DOHH2 (cell line): ENCODE data around the gene HPSE2.

ENCODE experiments used
- CTCF ChIP-seq: fragments of 200-600 bp; sonication (generic); IDR thresholded peaks from one replicate; pipeline ENCODE4 v1.5.1; 2014; ENCODE audit warnings: antibody characterized with exemption, mild to moderate bottlenecking, low read depth, low read length; ENCODE audit not compliant: poor library complexity, severe bottlenecking
- EZH2phosphoT487 ChIP-seq: fragments of 200-600 bp; sonication (generic); IDR thresholded peaks from 2 replicates; pipeline ENCODE4 v1.6.1; 2017; ENCODE audit warnings: borderline replicate concordance, mild to moderate bottlenecking, antibody characterized with exemption, low read length, moderate library complexity, mixed read lengths

DNA sequence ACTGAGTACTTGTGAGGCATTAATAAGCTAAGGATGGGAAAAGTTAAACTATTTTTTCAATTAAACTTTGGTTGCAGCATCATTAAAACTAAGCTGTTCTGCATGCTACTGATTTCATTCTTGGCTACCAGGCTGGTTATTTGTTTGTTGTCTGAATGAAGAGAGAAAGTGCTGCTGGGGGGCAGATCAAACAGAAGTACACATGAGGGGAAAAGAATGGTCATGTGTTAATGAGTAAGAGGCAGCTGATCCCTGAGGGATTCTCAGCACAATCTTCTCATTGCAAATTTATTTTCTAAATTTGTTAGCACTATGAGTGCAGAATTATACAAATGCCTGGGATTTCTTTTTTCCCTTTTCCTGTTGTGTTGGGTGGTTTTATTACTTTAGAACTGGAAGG lies 575.7 kb downstream of the HPSE2 start:
- TF ChIP-seq CTCF (no peak), EZH2phosphoT487 (no peak)
